Endothelial cell of umbilical vein (primary cell): ENCODE data around the gene PGAP1.

Experiments used
- EZH2 ChIP-seq: IDR thresholded peaks from 2 replicates; pipeline ENCODE4 v1.6.1; 2012; ENCODE audit warnings: borderline replicate concordance, low read depth, mild to moderate bottlenecking, moderate library complexity, low read length, inconsistent platforms; ENCODE audit not compliant: severe bottlenecking
- JUN ChIP-seq: IDR thresholded peaks from 2 replicates; pipeline ENCODE4 v1.6.1; 2011; ENCODE audit warnings: borderline replicate concordance, low read depth; ENCODE audit not compliant: insufficient read length, insufficient read depth
- POLR2A ChIP-seq: IDR thresholded peaks from 2 replicates; pipeline ENCODE4 v1.6.1; 2012; ENCODE audit warnings: low read depth, mild to moderate bottlenecking, control low read depth, low read length
- TF ChIP-seq, protein P1 (sequence below), 2 donors: IDR thresholded peaks; 1 replicate in 1 of 2; 2 replicates in 1 of 2; pipeline ENCODE4 v1.5.1; 2011; ENCODE audit warnings: low read length in 2 of 2, mild to moderate bottlenecking in 2 of 2, moderate library complexity in 2 of 2, control low read depth in 1 of 2, inconsistent platforms in 1 of 2, low read depth in 1 of 2; ENCODE audit not compliant: insufficient read depth in 1 of 2; ENCODE audit errors: extremely low read depth in 1 of 2

DNA sequence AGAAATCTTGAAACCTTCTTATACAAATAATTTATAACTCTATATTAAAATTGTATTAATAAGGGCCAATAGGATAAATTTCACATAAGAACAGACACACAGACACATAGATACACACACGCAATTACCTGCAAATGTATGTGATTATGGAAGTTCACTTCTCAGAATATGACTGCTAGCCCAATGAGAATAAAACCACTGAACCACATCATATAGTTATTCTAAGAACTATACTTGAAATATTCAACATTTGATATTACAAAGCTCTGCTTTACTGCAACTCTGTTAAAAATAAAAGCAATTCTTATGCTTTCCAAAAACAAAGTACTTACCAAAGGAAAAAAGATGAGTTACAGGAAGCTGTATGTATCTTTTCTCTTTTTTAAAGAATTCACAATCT, 51.1 kb downstream of the PGAP1 start:
- TF ChIP-seq EZH2 (no peak), POLR2A (no peak), JUN (no peak)
- TF ChIP-seq, protein P1, sequence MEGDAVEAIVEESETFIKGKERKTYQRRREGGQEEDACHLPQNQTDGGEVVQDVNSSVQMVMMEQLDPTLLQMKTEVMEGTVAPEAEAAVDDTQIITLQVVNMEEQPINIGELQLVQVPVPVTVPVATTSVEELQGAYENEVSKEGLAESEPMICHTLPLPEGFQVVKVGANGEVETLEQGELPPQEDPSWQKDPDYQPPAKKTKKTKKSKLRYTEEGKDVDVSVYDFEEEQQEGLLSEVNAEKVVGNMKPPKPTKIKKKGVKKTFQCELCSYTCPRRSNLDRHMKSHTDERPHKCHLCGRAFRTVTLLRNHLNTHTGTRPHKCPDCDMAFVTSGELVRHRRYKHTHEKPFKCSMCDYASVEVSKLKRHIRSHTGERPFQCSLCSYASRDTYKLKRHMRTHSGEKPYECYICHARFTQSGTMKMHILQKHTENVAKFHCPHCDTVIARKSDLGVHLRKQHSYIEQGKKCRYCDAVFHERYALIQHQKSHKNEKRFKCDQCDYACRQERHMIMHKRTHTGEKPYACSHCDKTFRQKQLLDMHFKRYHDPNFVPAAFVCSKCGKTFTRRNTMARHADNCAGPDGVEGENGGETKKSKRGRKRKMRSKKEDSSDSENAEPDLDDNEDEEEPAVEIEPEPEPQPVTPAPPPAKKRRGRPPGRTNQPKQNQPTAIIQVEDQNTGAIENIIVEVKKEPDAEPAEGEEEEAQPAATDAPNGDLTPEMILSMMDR (IDR thresholded peaks at IDR 0.05; ENCODE audit: extremely low read depth in 1 of 2, insufficient read depth in 1 of 2, low read depth in 1 of 2, low read length in 2 of 2) = no peak
